ENCODE results near the gene PIGS. TPM values are rescaled to one million over a fixed set of nuclear protein-coding genes. Genes with fewer than 3 reads are reported as not detected.

PIGS gene
- total and polyA plus RNA-seq, 2 experiments from 2014 or later: 107 to 122 TPM

DNA sequence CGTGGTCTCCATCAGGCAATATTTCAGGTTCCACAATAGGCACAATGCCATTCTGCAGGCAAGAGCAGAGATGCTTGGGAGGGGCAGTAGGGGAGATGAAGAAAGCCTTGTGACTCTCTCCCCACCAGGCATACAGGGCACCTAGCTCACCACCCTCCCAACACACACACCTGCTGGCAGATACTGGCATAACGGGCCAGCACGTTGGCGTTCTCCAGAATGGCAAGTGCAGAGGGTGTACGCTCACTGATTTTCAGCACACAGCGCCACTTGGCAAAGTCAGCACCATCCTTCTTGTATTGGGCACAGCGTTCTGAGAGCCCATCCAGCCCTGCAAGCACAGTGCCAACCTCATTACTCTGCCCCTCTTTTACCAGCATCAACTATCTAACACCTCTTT lies 3.2 kb upstream of the PIGS start:
- Histone ChIP-seq H3K4me1 (ENCODE audit: low read depth) (peaks cover 23% of the 10 kb centered on the region), H3K36me3 (peaks cover 7% of the 10 kb centered on the region)
- TF ChIP-seq, protein P1, sequence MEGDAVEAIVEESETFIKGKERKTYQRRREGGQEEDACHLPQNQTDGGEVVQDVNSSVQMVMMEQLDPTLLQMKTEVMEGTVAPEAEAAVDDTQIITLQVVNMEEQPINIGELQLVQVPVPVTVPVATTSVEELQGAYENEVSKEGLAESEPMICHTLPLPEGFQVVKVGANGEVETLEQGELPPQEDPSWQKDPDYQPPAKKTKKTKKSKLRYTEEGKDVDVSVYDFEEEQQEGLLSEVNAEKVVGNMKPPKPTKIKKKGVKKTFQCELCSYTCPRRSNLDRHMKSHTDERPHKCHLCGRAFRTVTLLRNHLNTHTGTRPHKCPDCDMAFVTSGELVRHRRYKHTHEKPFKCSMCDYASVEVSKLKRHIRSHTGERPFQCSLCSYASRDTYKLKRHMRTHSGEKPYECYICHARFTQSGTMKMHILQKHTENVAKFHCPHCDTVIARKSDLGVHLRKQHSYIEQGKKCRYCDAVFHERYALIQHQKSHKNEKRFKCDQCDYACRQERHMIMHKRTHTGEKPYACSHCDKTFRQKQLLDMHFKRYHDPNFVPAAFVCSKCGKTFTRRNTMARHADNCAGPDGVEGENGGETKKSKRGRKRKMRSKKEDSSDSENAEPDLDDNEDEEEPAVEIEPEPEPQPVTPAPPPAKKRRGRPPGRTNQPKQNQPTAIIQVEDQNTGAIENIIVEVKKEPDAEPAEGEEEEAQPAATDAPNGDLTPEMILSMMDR (IDR thresholded peaks at IDR 0.05; ENCODE audit: low read depth, low read length): no peak

DNA sequence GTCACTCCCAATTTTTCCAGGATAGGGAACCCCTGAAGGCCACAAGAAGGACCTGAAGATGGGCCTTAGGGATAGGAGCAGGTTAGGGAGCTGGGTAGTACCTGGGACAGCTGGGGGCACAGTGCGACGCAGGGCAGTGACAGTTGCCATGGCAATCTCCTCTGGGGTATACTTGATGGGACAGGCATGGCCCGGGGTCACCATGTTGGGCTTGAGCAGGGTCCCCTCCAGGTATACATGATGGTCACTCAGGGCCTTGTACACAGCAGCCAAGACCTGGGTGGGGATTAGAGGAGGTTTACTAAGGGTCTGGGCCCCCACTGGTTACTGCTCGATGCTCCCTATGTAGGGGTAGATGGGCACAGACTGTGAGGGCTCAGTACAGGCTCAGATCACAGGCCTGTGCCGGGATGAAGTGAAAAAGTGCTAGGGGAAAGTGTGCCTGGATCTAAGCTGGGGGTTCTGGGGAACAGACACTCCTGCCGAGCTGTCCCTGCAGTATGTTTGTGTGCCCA lies 2.7 kb upstream of the PIGS start:
- TF ChIP-seq, protein P1 (IDR thresholded peaks at IDR 0.05; ENCODE audit: low read depth, low read length): no peak
- no peak overlapping the region for H3K4me3 ChIP-seq
- H3K27ac ChIP-seq: no peak overlapping the region
- peaks cover 23% of the 10 kb centered on the region for H3K4me1 ChIP-seq (ENCODE audit: low read depth)
- H3K36me3 ChIP-seq: peaks cover 5% of the 10 kb centered on the region
- no peak for DNase-seq (ENCODE audit: low read depth in 1 of 2, low spot score in 1 of 2)
- H3K27me3 ChIP-seq: no peaks in the 10 kb centered on the region
- no peaks in the 10 kb centered on the region for H3K9me3 ChIP-seq (ENCODE audit: low read depth)

More for the DNA sequence above, 3.2 kb upstream of the PIGS start:
- no peak overlapping the region for H3K27ac ChIP-seq
- no peaks in the 10 kb centered on the region for H3K27me3 ChIP-seq
- no peaks in the 10 kb centered on the region for H3K9me3 ChIP-seq (ENCODE audit: low read depth)
- no peak for DNase-seq (ENCODE audit: low read depth in 1 of 2, low spot score in 1 of 2)
- H3K4me3 ChIP-seq: no peak overlapping the region

- DNase-seq (ENCODE audit: low read depth in 1 of 2, low spot score in 1 of 2): no peak
- peaks cover 23% of the 10 kb centered on the region for H3K4me1 ChIP-seq (ENCODE audit: low read depth)
- H3K36me3 ChIP-seq: peaks cover under 1% of the 10 kb centered on the region
- TF ChIP-seq, protein P1 (IDR thresholded peaks at IDR 0.05; ENCODE audit: low read depth, low read length): no peak
- H3K27ac ChIP-seq: no peak overlapping the region
- H3K9me3 ChIP-seq (ENCODE audit: low read depth): no peaks in the 10 kb centered on the region
- no peak overlapping the region for H3K4me3 ChIP-seq
- no peaks in the 10 kb centered on the region for H3K27me3 ChIP-seq
These were observed 2.2 kb upstream of the PIGS start for GRCh38 chr17:28573521-28573920.

GRCh38 chr17:28573040-28573380 lies 1.7 kb upstream of the PIGS start:
- Histone ChIP-seq H3K4me1 (ENCODE audit: low read depth) (peaks cover 23% of the 10 kb centered on the region), H3K4me3 (no peak overlapping the region), H3K9me3 (ENCODE audit: low read depth) (no peaks in the 10 kb centered on the region), H3K36me3 (no peaks in the 10 kb centered on the region), H3K27me3 (no peaks in the 10 kb centered on the region), H3K27ac (no peak overlapping the region)
- TF ChIP-seq, protein P1 (IDR thresholded peaks at IDR 0.05; ENCODE audit: low read depth, low read length): no peak
- no peak for DNase-seq (ENCODE audit: low read depth in 1 of 2, low spot score in 1 of 2)

DNA sequence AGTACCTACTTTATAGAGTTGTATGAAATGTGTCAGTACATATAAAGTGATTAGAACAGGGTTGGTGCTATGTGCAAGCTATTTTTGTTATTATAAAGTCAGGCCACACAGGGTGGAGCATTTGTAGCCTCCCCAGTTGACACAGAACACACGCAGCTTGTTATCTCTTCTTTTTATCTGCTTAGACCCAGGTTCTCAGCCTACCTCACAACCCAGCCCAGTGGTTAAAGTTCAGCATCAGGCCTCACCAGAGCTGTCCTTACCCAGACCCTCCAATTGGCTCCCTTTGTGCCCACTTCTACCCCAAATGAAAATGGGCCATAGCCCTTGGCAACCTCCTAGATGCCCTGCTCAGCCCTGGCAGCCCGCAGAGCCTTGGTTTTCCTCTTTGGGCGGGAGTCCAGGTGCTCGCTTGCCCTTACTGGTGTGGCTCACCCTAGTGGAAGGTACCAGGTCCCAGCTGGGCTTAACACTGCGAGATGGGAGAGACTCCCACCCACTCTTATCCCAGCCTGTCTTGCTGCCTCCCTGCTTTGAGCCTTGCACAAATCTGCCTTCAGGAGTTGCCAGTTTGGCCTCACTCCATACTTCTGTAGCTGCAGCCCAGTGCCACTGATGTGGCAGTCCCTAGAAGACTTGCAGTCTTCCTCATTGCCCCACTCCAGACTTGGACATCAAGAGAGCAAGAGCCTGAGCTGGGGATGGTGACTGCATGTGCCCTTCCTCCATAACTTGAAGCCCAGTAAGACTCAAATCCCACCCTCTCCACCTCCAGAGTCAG lies 1.1 kb upstream of the PIGS start:
- H3K27me3 ChIP-seq: no peaks in the 10 kb centered on the region
- TF ChIP-seq, protein P1 (IDR thresholded peaks at IDR 0.05; ENCODE audit: low read depth, low read length): no peak
- H3K27ac ChIP-seq: no peak overlapping the region
- peaks cover 23% of the 10 kb centered on the region for H3K4me1 ChIP-seq (ENCODE audit: low read depth)
- H3K36me3 ChIP-seq: no peaks in the 10 kb centered on the region
- no peaks in the 10 kb centered on the region for H3K9me3 ChIP-seq (ENCODE audit: low read depth)
- peak overlapping the region; percentile 92 for H3K4me3 ChIP-seq
- DNase-seq (ENCODE audit: low read depth in 1 of 2, low spot score in 1 of 2): no peak
